IMR-90 (cell line): ENCODE measurements around the gene D2HGDH.

Source experiments
- CEBPB ChIP-seq: IDR thresholded peaks from 2 replicates; pipeline ENCODE4 v1.6.1; 2012; ENCODE audit warnings: low read depth, low read length, improper control_type of control experiment
- CHD1 ChIP-seq: IDR thresholded peaks from 2 replicates; pipeline ENCODE4 v1.6.1; 2012; ENCODE audit warnings: low read depth, low read length, improper control_type of control experiment
- NFE2L2 ChIP-seq: fragments of 150-350 bp; IDR thresholded peaks from 2 replicates; pipeline ENCODE4 v1.6.1; 2016; ENCODE audit warnings: low read depth, mild to moderate bottlenecking, low read length
- POLR2A ChIP-seq: IDR thresholded peaks from 2 replicates; pipeline ENCODE4 v1.6.1; 2012; ENCODE audit warnings: mild to moderate bottlenecking, low read depth, low read length
- RCOR1 ChIP-seq: IDR thresholded peaks from 2 replicates; pipeline ENCODE4 v1.6.1; 2012; ENCODE audit warnings: mild to moderate bottlenecking, low read length, improper control_type of control experiment; ENCODE audit not compliant: insufficient replicate concordance
- RFX5 ChIP-seq: IDR thresholded peaks from 2 replicates; pipeline ENCODE4 v1.8.0; 2012; ENCODE audit warnings: low read depth, mild to moderate bottlenecking, low read length, moderate library complexity
- TF ChIP-seq, protein P1 (sequence below): conservative IDR thresholded peaks from 2 replicates; pipeline ENCODE4 v1.5.1; 2012; ENCODE audit warnings: mild to moderate bottlenecking, low read depth, low read length, improper control_type of control experiment
- TF ChIP-seq, protein P2 (sequence below): fragments of 150-350 bp; IDR thresholded peaks from 2 replicates; pipeline ENCODE4 v1.6.1; 2016; ENCODE audit warnings: low read depth, mild to moderate bottlenecking, low read length, moderate library complexity, borderline replicate concordance

DNA sequence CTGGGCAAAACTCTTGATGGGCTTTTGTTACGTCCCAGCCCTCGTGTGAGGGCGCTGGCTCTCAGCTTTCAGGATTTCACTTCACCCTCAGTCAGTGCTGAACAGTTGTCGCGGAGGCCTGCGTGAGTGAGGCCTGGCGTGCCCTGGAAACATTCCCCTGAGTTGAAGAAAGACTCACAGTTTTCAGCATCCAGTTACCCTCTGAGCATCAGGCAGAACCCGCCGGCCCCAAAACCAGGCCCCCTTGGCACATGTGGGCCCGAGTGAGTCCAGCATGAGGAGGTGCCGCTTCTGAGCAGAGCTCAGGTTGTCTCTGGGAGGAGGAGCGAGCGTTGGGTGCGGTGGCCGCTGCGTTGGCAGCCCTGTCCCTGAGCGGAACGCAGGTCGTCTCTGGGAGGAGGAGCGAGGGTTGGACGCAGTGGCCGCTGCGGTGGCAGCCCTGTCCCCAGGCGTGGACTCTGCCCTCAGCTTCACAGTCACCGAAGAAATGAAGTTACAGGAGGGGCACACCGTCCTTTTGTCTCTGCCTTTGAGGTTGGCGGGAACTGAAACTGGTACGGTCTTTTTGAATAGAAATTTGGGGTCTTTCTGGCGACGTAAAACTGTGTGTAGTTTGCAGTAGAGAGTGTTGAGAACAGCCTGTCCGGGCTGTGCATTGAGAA is 74.4 kb downstream of the D2HGDH start, which contains the start of gene NEU4:
- TF ChIP-seq CEBPB, result no peak
- TF ChIP-seq, protein P1, sequence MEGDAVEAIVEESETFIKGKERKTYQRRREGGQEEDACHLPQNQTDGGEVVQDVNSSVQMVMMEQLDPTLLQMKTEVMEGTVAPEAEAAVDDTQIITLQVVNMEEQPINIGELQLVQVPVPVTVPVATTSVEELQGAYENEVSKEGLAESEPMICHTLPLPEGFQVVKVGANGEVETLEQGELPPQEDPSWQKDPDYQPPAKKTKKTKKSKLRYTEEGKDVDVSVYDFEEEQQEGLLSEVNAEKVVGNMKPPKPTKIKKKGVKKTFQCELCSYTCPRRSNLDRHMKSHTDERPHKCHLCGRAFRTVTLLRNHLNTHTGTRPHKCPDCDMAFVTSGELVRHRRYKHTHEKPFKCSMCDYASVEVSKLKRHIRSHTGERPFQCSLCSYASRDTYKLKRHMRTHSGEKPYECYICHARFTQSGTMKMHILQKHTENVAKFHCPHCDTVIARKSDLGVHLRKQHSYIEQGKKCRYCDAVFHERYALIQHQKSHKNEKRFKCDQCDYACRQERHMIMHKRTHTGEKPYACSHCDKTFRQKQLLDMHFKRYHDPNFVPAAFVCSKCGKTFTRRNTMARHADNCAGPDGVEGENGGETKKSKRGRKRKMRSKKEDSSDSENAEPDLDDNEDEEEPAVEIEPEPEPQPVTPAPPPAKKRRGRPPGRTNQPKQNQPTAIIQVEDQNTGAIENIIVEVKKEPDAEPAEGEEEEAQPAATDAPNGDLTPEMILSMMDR, result no peak
- no peak for TF ChIP-seq NFE2L2
- TF ChIP-seq, protein P2, sequence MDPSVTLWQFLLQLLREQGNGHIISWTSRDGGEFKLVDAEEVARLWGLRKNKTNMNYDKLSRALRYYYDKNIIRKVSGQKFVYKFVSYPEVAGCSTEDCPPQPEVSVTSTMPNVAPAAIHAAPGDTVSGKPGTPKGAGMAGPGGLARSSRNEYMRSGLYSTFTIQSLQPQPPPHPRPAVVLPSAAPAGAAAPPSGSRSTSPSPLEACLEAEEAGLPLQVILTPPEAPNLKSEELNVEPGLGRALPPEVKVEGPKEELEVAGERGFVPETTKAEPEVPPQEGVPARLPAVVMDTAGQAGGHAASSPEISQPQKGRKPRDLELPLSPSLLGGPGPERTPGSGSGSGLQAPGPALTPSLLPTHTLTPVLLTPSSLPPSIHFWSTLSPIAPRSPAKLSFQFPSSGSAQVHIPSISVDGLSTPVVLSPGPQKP, result no peak
- no peak for TF ChIP-seq RFX5
- no peak for TF ChIP-seq CHD1
- no peak for TF ChIP-seq POLR2A
- TF ChIP-seq RCOR1, result no peak
